Natural killer cell (primary cell): Measurements from ENCODE around the gene ZW10. TPM values are rescaled to one million over a fixed set of nuclear protein-coding genes. Genes with fewer than 3 reads are reported as not detected.

Source experiments
- ATAC-seq, 3 donors: fragments of 150-1000 bp in 2 of 3; fragments of 200-7000 bp in 1 of 3; cut with Tn5 transposase; 1 replicate in 1 of 3; 2 replicates in 2 of 3; pipeline ENCODE4 v1.10.0; 2021; ENCODE audit warnings: mild to moderate bottlenecking in 2 of 3, moderate library complexity in 2 of 3
- DNase-seq, 2 donors: peaks; one replicate each; pipeline versions ENCODE4 v3.0.0 to v3.0.0-alpha.2; 2013 to 2021; ENCODE audit warnings: mixed read lengths in 1 of 2
- H3K27ac ChIP-seq: one replicate; pipeline ENCODE4 v1.5.1; 2013; ENCODE audit warnings: mild to moderate bottlenecking, low read length
- H3K27me3 ChIP-seq: one replicate; pipeline ENCODE4 v1.6.1; 2013; ENCODE audit warnings: low read length; ENCODE audit not compliant: control insufficient read depth, insufficient read depth
- H3K36me3 ChIP-seq: one replicate; pipeline ENCODE4 v1.6.1; 2013; ENCODE audit warnings: low read length; ENCODE audit not compliant: control insufficient read depth, insufficient read depth
- H3K4me1 ChIP-seq: one replicate; pipeline ENCODE4 v1.6.1; 2013; ENCODE audit warnings: low read length; ENCODE audit not compliant: control insufficient read depth, insufficient read depth
- H3K4me3 ChIP-seq: one replicate; pipeline ENCODE4 v1.5.1; 2013; ENCODE audit warnings: low read length
- H3K9me3 ChIP-seq: one replicate; pipeline ENCODE4 v1.6.1; 2013; ENCODE audit warnings: low read length; ENCODE audit not compliant: control insufficient read depth, insufficient read depth
- H3K27ac Mint-ChIP-seq, 2 donors: one replicate each; pipeline ENCODE4 v1.8.0; 2022; ENCODE audit warnings: mild to moderate bottlenecking in 2 of 2, mixed read lengths in 2 of 2, moderate library complexity in 1 of 2
- H3K27me3 Mint-ChIP-seq, 2 donors: one replicate each; pipeline ENCODE4 v1.8.0; 2022; ENCODE audit warnings: low read depth in 2 of 2, mixed read lengths in 2 of 2
- H3K36me3 Mint-ChIP-seq: one replicate; pipeline ENCODE4 v1.8.0; 2022; ENCODE audit warnings: mixed read lengths
- H3K4me1 Mint-ChIP-seq, 2 donors: one replicate each; pipeline ENCODE4 v1.8.0; 2022; ENCODE audit warnings: mixed read lengths in 2 of 2
- H3K4me3 Mint-ChIP-seq: one replicate; pipeline ENCODE4 v1.8.0; 2022; ENCODE audit warnings: mild to moderate bottlenecking, moderate library complexity, mixed read lengths
- H3K9me3 Mint-ChIP-seq, 2 donors: one replicate each; pipeline ENCODE4 v1.8.0; 2022; ENCODE audit warnings: mixed read lengths in 2 of 2
- WGBS: methylation state at CpG from one replicate; pipeline ENCODE4 v1.1.7; 2013; ENCODE audit warnings: missing lambda C conversion rate; ENCODE audit not compliant: insufficient coverage; 5-methylcytosine and 5-hydroxymethylcytosine counted together
- intact Hi-C: fragments of 100-400 bp; cut with micrococcal nuclease; formaldehyde crosslinking; loops from one replicate; pipeline ENCODE4 v1.14.2; 2022
- total RNA-seq, 4 donors: library from RNA; stranded (reverse); fragments of 120-200 nt in 1 of 4; gene quantifications; one replicate each; pipeline versions ENCODE4 v1.2.3 to v1.2.4, GENCODE V29; 2013 to 2022
- TF ChIP-seq, protein P1 (sequence below): fragments of 200-600 bp; IDR thresholded peaks from one replicate; pipeline ENCODE4 v1.8.0; 2022; ENCODE audit warnings: antibody characterized with exemption

ZW10 gene
- total RNA-seq, 3 donors from 2014 or later (not counting 1 experiment from before 2014, with no cell fraction given), result 5.8 to 9.6 (median 6.6) TPM

DNA sequence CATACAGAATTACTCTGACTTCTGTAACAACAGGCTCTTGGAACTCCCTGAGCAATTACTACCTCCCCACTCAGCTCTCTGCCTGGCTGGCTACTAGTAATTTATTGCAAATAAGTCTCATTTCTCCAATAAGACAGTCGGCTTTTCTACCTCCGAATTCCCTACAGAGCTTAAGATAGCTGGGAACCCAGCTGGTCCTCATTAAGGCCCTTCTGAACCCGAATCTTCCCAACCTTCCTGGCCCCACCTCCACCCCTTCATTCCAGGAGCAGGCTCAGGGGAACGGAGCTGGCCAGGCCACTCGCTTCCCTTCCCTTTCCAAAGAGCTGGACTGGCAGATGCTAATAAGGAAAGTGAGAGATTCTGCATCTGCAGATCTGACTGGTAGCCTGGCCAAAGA is 89.0 kb downstream of the ZW10 start:
- 73% methylated on average over 5 of the region's 5 CpGs for WGBS
- TF ChIP-seq, protein P1, sequence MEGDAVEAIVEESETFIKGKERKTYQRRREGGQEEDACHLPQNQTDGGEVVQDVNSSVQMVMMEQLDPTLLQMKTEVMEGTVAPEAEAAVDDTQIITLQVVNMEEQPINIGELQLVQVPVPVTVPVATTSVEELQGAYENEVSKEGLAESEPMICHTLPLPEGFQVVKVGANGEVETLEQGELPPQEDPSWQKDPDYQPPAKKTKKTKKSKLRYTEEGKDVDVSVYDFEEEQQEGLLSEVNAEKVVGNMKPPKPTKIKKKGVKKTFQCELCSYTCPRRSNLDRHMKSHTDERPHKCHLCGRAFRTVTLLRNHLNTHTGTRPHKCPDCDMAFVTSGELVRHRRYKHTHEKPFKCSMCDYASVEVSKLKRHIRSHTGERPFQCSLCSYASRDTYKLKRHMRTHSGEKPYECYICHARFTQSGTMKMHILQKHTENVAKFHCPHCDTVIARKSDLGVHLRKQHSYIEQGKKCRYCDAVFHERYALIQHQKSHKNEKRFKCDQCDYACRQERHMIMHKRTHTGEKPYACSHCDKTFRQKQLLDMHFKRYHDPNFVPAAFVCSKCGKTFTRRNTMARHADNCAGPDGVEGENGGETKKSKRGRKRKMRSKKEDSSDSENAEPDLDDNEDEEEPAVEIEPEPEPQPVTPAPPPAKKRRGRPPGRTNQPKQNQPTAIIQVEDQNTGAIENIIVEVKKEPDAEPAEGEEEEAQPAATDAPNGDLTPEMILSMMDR, result no peak
- H3K27ac ChIP-seq, result no peak overlapping the region
- H3K36me3 Mint-ChIP-seq, result no peaks in the 10 kb centered on the region
- no peaks in the 10 kb centered on the region for H3K9me3 Mint-ChIP-seq
- no peak overlapping the region for H3K4me3 ChIP-seq
- no peaks in the 10 kb centered on the region for H3K36me3 ChIP-seq
- H3K9me3 ChIP-seq, result no peaks in the 10 kb centered on the region
- peaks cover 0 to 6% of the 10 kb centered on the region in 2 donors for H3K27me3 Mint-ChIP-seq
- no peak overlapping the region for H3K27ac Mint-ChIP-seq
- no peaks in the 10 kb centered on the region for H3K27me3 ChIP-seq
- intact Hi-C loops, result no loop called here
- H3K4me1 ChIP-seq, result no peaks in the 10 kb centered on the region
- H3K4me3 Mint-ChIP-seq, result no peak overlapping the region
- ATAC-seq (no peak), DNase-seq (no peak)
- no peaks in the 10 kb centered on the region for H3K4me1 Mint-ChIP-seq

DNA sequence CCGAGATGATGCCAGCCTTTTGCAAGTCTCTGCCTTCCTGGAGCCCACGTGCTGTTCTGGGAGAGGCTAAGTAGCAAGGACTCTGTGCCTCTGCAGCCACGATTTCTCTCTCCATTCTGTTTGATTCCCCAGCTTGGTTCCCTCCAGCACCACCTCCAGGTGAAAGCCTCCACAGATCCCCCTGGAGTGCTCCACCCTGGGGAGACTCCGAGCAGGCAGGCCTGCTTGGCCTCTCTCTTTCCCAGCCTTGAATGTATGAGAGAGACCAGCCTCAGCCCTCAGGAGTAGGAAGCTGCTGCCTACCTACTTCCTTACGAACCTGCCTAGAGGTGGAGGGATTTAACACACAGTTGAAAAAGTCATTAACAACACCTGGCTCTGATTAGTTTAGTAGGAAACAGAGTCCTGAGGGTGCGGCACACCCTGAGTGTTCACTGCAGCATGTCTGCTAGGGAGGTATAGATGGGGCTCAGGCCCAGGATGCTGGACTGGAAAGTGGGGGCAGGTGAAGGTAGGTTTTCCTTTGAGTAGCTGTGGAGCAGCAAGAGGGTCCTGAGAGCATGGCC is 89.9 kb downstream of the ZW10 start:
- Histone ChIP-seq H3K27ac (no peak overlapping the region), H3K36me3 (no peaks in the 10 kb centered on the region), H3K9me3 (no peaks in the 10 kb centered on the region), H3K27me3 (no peaks in the 10 kb centered on the region), H3K4me3 (no peak overlapping the region), H3K4me1 (no peaks in the 10 kb centered on the region)
- Mint-ChIP-seq H3K36me3 (no peaks in the 10 kb centered on the region), H3K9me3 (no peaks in the 10 kb centered on the region), H3K4me1 (no peaks in the 10 kb centered on the region), H3K27me3 (peaks cover 2 to 9% of the 10 kb centered on the region in 2 donors), H3K4me3 (no peak overlapping the region), H3K27ac (no peak overlapping the region)
- DNase-seq, result no peak
- TF ChIP-seq, protein P1, result no peak
- ATAC-seq, result no peak
- intact Hi-C loops, result no loop called here
- WGBS, result 88% methylated on average over 6 of the region's 6 CpGs

Other genes with a start within 250 kb of the ZW10 start
- 1 to 10 TPM in 2 of 3 donors, under 1 TPM in 1; 0.60 to 2.2 (median 1.1) TPM for gene TMPRSS5, start 67.4 kb downstream of the ZW10 start, total RNA-seq
- gene CLDN25, start 6.1 kb upstream of the ZW10 start, total RNA-seq, result not detected
- gene USP28, start 101.9 kb upstream of the ZW10 start, total RNA-seq, result 100 to 1,000 TPM; 118 to 160 (median 132) TPM
- gene HTR3B, start 131.1 kb upstream of the ZW10 start, total RNA-seq, result not detected
- not detected for gene HTR3A, start 201.4 kb upstream of the ZW10 start, total RNA-seq